ENCODE data around the gene HTT. TPM values are rescaled to one million over a fixed set of nuclear protein-coding genes. Genes with fewer than 3 reads are reported as not detected.

The HTT gene
- total RNA-seq, 3 donors from 2014 or later (not counting 1 experiment from before 2014, with no cell fraction given): 132 to 175 (median 165) TPM

GRCh38 chr4:3215256-3215655 lies 140.8 kb downstream of the HTT start:
- no peak overlapping the region for H3K4me3 ChIP-seq (ENCODE audit: low read length)
- H3K9me3 ChIP-seq (ENCODE audit: control insufficient read depth, insufficient read depth, low read length): no peaks in the 10 kb centered on the region
- TF ChIP-seq, protein P1, sequence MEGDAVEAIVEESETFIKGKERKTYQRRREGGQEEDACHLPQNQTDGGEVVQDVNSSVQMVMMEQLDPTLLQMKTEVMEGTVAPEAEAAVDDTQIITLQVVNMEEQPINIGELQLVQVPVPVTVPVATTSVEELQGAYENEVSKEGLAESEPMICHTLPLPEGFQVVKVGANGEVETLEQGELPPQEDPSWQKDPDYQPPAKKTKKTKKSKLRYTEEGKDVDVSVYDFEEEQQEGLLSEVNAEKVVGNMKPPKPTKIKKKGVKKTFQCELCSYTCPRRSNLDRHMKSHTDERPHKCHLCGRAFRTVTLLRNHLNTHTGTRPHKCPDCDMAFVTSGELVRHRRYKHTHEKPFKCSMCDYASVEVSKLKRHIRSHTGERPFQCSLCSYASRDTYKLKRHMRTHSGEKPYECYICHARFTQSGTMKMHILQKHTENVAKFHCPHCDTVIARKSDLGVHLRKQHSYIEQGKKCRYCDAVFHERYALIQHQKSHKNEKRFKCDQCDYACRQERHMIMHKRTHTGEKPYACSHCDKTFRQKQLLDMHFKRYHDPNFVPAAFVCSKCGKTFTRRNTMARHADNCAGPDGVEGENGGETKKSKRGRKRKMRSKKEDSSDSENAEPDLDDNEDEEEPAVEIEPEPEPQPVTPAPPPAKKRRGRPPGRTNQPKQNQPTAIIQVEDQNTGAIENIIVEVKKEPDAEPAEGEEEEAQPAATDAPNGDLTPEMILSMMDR (IDR thresholded peaks at IDR 0.05): no peak
- no peaks in the 10 kb centered on the region for H3K27me3 ChIP-seq (ENCODE audit: control insufficient read depth, insufficient read depth, low read length)
- H3K4me1 Mint-ChIP-seq: peaks cover 16 to 19% of the 10 kb centered on the region in 2 donors
- no peak overlapping the region for H3K4me3 Mint-ChIP-seq
- no peak overlapping the region for H3K27ac Mint-ChIP-seq
- DNase-seq: no peak
- ATAC-seq: no peak
- WGBS (ENCODE audit: insufficient coverage): 98% methylated on average over 12 of the region's 12 CpGs
- peaks cover 7% of the 10 kb centered on the region for H3K4me1 ChIP-seq (ENCODE audit: control insufficient read depth, insufficient read depth, low read length)
- no peaks in the 10 kb centered on the region for H3K9me3 Mint-ChIP-seq
- peaks cover 85% of the 10 kb centered on the region for H3K36me3 ChIP-seq (ENCODE audit: control insufficient read depth, insufficient read depth, low read length)
- peaks cover 12% of the 10 kb centered on the region for H3K36me3 Mint-ChIP-seq
- H3K27ac ChIP-seq (ENCODE audit: low read length): no peak overlapping the region
- no peaks in the 10 kb centered on the region for H3K27me3 Mint-ChIP-seq (ENCODE audit: low read depth in 2 of 2)
- intact Hi-C loops (cut with micrococcal nuclease): no loop called here

DNA sequence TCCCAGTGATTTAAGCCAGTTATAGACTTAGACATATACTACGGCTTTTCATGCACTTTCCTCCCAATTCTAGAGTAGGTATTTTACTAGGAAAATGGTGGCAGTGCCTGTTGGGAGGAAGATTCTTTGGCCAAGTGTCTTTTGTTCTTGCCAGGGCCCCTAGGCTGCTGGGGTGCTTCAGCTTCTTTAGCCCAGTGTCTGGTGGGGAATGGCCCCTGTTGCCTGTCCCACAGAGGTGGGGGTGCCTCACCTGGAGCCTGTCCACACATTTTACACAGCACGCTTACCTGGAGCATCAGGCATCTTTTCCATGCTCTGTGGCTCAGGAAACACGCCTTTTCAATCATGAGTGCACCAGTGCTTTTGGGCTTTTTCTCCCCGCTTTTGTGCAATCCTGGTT lies 141.3 kb downstream of the HTT start:
- ATAC-seq (no peak), DNase-seq (no peak)
- H3K9me3 ChIP-seq (ENCODE audit: control insufficient read depth, insufficient read depth, low read length): no peaks in the 10 kb centered on the region
- Mint-ChIP-seq H3K36me3 (peaks cover 12% of the 10 kb centered on the region), H3K4me1 (peaks cover 21 to 24% of the 10 kb centered on the region in 2 donors), H3K9me3 (no peaks in the 10 kb centered on the region), H3K27ac (no peak overlapping the region), H3K4me3 (no peak overlapping the region), H3K27me3 (ENCODE audit: low read depth in 2 of 2) (no peaks in the 10 kb centered on the region)
- H3K27me3 ChIP-seq (ENCODE audit: control insufficient read depth, insufficient read depth, low read length): no peaks in the 10 kb centered on the region
- 97% methylated on average over 3 of the region's 4 CpGs for WGBS (ENCODE audit: insufficient coverage)
- H3K4me1 ChIP-seq (ENCODE audit: control insufficient read depth, insufficient read depth, low read length): peaks cover 12% of the 10 kb centered on the region
- H3K27ac ChIP-seq (ENCODE audit: low read length): no peak overlapping the region
- intact Hi-C loops (cut with micrococcal nuclease): no loop called here
- no peak overlapping the region for H3K4me3 ChIP-seq (ENCODE audit: low read length)
- peaks cover 85% of the 10 kb centered on the region for H3K36me3 ChIP-seq (ENCODE audit: control insufficient read depth, insufficient read depth, low read length)
- TF ChIP-seq, protein P1 (IDR thresholded peaks at IDR 0.05): no peak

DNA sequence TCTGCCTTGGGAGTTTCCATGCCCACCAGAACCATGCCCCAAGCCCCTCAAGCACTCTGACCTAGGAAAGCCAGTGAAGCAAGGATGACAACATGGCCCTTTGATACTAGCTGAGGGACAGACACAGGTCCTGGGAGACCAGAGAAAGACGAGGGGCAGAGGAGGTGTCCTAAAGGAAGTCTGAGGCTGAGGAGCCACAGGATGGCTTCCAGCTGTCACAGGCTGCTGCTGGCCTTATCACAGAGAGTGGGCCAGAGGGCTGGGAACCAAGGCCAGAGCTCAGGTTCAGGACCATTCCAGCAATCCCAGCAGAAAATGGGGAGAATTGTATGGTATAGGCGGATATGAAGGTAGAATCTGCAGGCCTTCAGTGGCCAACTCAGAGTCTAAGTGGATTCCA lies 142.8 kb downstream of the HTT start:
- peaks cover 37% of the 10 kb centered on the region in 2 donors for H3K4me1 Mint-ChIP-seq
- 94% methylated on average over 2 of the region's 2 CpGs for WGBS (ENCODE audit: insufficient coverage)
- H3K27me3 Mint-ChIP-seq (ENCODE audit: low read depth in 2 of 2): no peaks in the 10 kb centered on the region
- H3K27me3 ChIP-seq (ENCODE audit: control insufficient read depth, insufficient read depth, low read length): no peaks in the 10 kb centered on the region
- H3K36me3 ChIP-seq (ENCODE audit: control insufficient read depth, insufficient read depth, low read length): peaks cover 90% of the 10 kb centered on the region
- intact Hi-C loops (cut with micrococcal nuclease): no loop called here
- H3K4me3 ChIP-seq (ENCODE audit: low read length): no peak overlapping the region
- H3K4me1 ChIP-seq (ENCODE audit: control insufficient read depth, insufficient read depth, low read length): peaks cover 20% of the 10 kb centered on the region
- H3K27ac Mint-ChIP-seq: no peak overlapping the region
- TF ChIP-seq, protein P1 (IDR thresholded peaks at IDR 0.05): no peak
- H3K9me3 ChIP-seq (ENCODE audit: control insufficient read depth, insufficient read depth, low read length): no peaks in the 10 kb centered on the region
- H3K9me3 Mint-ChIP-seq: no peaks in the 10 kb centered on the region
- DNase-seq (no peak), ATAC-seq (no peak)
- no peak overlapping the region for H3K27ac ChIP-seq (ENCODE audit: low read length)
- H3K4me3 Mint-ChIP-seq: no peak overlapping the region
- H3K36me3 Mint-ChIP-seq: peaks cover 12% of the 10 kb centered on the region

DNA sequence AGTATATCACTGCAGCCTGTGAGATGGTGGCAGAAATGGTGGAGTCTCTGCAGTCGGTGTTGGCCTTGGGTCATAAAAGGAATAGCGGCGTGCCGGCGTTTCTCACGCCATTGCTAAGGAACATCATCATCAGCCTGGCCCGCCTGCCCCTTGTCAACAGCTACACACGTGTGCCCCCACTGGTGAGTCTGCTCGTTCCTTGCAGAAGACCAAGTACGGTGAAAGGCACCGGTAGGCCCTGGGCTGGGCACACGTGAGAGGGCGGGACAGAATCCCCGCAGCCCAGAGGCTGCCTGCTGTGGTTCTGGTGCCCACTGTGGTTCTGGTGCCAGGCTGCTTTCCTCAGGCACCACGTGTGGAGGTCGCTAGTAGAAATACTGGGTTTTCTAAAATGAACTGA lies 143.3 kb downstream of the HTT start:
- H3K36me3 ChIP-seq (ENCODE audit: control insufficient read depth, insufficient read depth, low read length): peaks cover 90% of the 10 kb centered on the region
- no peak overlapping the region for H3K4me3 Mint-ChIP-seq
- H3K4me1 ChIP-seq (ENCODE audit: control insufficient read depth, insufficient read depth, low read length): peaks cover 20% of the 10 kb centered on the region
- DNase-seq: no peak
- H3K36me3 Mint-ChIP-seq: peaks cover 12% of the 10 kb centered on the region
- no peaks in the 10 kb centered on the region for H3K27me3 ChIP-seq (ENCODE audit: control insufficient read depth, insufficient read depth, low read length)
- no peaks in the 10 kb centered on the region for H3K27me3 Mint-ChIP-seq (ENCODE audit: low read depth in 2 of 2)
- no peak overlapping the region for H3K27ac ChIP-seq (ENCODE audit: low read length)
- no peak overlapping the region for H3K27ac Mint-ChIP-seq
- 96% methylated on average over 16 of the region's 16 CpGs for WGBS (ENCODE audit: insufficient coverage)
- H3K9me3 Mint-ChIP-seq: no peaks in the 10 kb centered on the region
- no peak overlapping the region for H3K4me3 ChIP-seq (ENCODE audit: low read length)
- no peak for ATAC-seq
- no peaks in the 10 kb centered on the region for H3K9me3 ChIP-seq (ENCODE audit: control insufficient read depth, insufficient read depth, low read length)
- TF ChIP-seq, protein P1 (IDR thresholded peaks at IDR 0.05): no peak
- H3K4me1 Mint-ChIP-seq: peaks cover 37 to 39% of the 10 kb centered on the region in 2 donors
- intact Hi-C loops (cut with micrococcal nuclease): no loop called here
